Skin epidermis (tissue), 12 donors: ENCODE measurements around the gene FDPS.

Experiments
- H3K27ac ChIP-seq, 21 experiments: fragments of 200-600 bp; sonication (generic) in 11 of 21; one replicate each; pipeline ENCODE4 v1.5.0; 2020; ENCODE audit warnings: mild to moderate bottlenecking in 3 of 21, inconsistent platforms in 2 of 21, moderate library complexity in 2 of 21
- H3K4me3 ChIP-seq, 7 experiments: fragments of 200-600 bp; sonication (generic) in 2 of 7; one replicate each; pipeline ENCODE4 v1.5.0; 2020; ENCODE audit warnings: inconsistent platforms in 2 of 7, mild to moderate bottlenecking in 2 of 7, moderate library complexity in 1 of 7

FDPS gene

GRCh38 chr1:155308493-155309422 is at the start of gene FDPS:
Gene FDPS, plus strand, starts transcription at chr1:155308866. Its CDS starts 924 bp downstream, at chr1:155309790.
- peak within 1 kb of the TSS; percentile 53 to 86 (median 73) for H3K4me3 ChIP-seq

GRCh38 chr1:155260276-155260675 is 48.4 kb upstream of the FDPS start:
- H3K4me3 ChIP-seq, result no peak overlapping the region
- H3K27ac ChIP-seq, result peak overlapping the region in 1 of 21 experiments; percentile 42

More at GRCh38 chr1:155308493-155309422, at the start of gene FDPS:
- H3K27ac ChIP-seq, result peak within 1 kb of the TSS; percentile 35 to 95 (median 91)

DNA sequence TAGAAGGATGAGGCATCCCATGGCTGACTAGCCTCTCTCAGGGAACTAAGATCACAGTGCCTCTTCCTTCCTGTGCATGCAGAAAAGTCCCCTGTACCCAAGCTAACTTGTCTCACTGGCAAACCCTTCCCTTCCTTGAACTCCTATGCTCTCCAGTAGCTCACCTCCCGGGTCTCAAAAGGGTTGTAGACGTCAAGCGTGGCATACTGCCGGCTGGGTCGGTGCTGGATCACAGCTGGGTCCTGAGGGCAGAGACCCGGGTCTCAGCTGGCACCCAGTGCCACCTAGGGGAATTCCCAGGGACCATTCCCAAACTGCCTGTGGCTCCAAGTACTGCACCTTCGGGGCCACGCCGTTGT is 47.2 kb upstream of the FDPS start:
- Histone ChIP-seq H3K27ac (peak overlapping the region in 20 of 21 experiments; percentile 76 to 94 (median 86)), H3K4me3 (peak overlapping the region; percentile 73 to 94 (median 79))

GRCh38 chr1:155261852-155262673 is 46.6 kb upstream of the FDPS start, which contains the start of gene SCAMP3:
Gene SCAMP3, minus strand, starts transcription at chr1:155262360. Its CDS starts 209 bp downstream, at chr1:155262151.
- Histone ChIP-seq H3K4me3 (peak within 1 kb of the TSS; percentile 73 to 94 (median 79)), H3K27ac (peak within 1 kb of the TSS in 20 of 21 experiments; percentile 76 to 94 (median 86))

- H3K4me3 ChIP-seq, result no peak overlapping the region
- peak overlapping the region in 11 of 21 experiments; percentile 76 to 94 (median 88) for H3K27ac ChIP-seq
These were observed 45.6 kb upstream of the FDPS start for GRCh38 chr1:155263067-155263466.

DNA sequence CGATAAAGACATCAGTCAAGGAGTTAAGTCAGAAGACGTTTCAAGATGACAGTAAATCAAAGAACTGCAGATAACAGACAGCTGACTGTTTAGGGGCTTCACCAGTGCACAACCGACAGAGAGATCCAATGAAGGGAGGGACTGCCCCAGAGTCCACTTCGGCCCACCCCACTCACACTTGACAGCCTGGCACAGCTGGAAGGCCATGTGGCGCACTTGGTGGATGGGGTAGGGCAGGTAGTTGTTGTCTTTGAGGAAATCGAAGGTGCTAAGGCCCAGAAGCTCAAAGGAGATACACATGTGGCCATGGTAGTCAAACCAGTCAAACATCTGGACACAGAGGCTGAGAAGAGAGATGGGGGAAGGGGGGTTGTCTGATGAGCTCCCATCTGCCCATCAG is 42.1 kb upstream of the FDPS start:
- H3K27ac ChIP-seq, result no peak overlapping the region

DNA sequence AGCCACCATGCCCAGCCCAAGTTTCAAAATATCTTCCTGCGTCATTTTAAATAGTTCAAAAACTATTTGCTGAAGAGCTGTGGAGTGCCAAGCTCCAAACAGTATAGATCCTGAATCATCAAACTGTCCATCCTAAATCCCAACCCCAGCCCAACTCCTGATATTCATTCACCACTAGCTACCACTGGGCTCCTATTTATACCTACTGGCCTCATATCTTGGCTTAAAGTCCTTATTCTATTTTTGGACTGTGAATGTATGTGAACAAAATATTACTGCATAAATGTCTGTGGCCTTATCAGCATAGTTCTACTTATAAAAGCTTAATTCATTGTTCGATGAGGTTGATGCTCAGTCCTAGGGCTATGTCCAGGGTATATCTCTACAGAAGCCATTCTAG is 41.3 kb upstream of the FDPS start:
- no peak overlapping the region for H3K4me3 ChIP-seq
- H3K27ac ChIP-seq, result no peak overlapping the region

More for the DNA sequence above, 42.1 kb upstream of the FDPS start:
- no peak overlapping the region for H3K4me3 ChIP-seq

DNA sequence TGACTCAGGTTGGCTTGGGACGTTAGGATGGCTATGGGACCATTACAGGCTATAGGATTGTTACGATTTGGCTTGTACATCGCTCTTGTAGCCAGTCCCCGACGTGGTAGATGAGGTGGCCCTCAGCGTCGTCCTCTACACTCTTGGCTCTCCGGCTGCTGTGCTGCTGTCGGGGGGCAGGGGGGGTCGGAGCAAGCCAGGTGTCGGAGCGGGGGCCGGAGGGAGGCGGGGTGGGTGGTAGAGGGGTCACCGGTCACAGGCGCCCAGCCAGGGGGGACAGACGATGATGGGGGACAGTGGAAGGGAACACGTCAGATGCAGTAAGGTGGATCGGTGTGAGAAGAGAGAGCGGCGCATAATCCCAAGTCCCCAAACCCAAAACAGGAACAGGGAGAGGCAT is 40.0 kb upstream of the FDPS start:
- Histone ChIP-seq H3K4me3 (no peak overlapping the region), H3K27ac (no peak overlapping the region)

- Histone ChIP-seq H3K4me3 (no peak overlapping the region), H3K27ac (no peak overlapping the region)
These were observed 39.3 kb upstream of the FDPS start for GRCh38 chr1:155269381-155269780.

- Histone ChIP-seq H3K4me3 (peak overlapping the region; percentile 60 to 95 (median 79)), H3K27ac (peak overlapping the region; percentile 92 to 99 (median 97))
These were observed 36.0 kb upstream of the FDPS start for GRCh38 chr1:155272466-155273342.

GRCh38 chr1:155273343-155274245 is 35.1 kb upstream of the FDPS start, which contains the start of gene CLK2:
Gene CLK2, minus strand, starts transcription at chr1:155273504. Its CDS starts 2,527 bp downstream, at chr1:155270977.
- H3K4me3 ChIP-seq, result peak within 1 kb of the TSS; percentile 60 to 95 (median 79)
- H3K27ac ChIP-seq, result peak within 1 kb of the TSS; percentile 92 to 99 (median 97)

DNA sequence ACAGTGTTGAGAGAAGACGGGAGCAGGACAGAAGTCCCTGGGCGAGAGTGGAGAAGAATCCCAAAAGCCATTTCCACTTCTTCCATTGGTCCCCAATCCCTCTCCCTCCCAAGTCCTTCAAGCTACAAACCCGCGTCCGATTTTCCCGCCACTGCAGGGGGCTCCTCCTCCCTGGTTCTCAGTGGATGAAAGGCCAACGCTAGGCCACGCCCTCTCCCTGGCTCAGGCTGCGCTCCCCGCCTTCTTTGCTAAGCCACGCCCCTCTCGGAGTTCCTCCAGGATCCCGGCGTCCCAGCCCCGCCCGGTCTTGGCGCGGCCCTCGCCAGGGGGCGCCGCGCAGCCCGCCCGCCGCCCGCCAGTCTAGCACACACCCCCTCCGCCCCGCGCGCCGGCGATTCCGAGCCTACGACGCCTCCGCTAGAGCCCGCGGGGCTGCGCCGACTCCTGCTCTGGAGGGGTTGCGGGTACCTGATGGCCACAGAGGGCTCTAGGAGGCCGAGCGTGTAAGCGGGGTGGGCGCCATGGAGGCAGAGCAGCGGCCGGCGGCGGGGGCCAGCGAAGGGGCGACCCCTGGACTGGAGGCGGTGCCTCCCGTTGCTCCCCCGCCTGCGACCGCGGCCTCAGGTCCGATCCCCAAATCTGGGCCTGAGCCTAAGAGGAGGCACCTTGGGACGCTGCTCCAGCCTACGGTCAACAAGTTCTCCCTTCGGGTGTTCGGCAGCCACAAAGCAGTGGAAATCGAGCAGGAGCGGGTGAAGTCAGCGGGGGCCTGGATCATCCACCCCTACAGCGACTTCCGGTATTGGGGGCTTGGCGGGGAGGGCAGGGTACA is 31.4 kb upstream of the FDPS start, which contains the start of gene HCN3:
Gene HCN3, plus strand, starts transcription at position 394 of the 832 bp plus-strand sequence. Its CDS starts 128 bp downstream, at position 522.
- Histone ChIP-seq H3K27ac (peak within 1 kb of the TSS in 18 of 21 experiments; percentile 5 to 83 (median 66)), H3K4me3 (peak within 1 kb of the TSS; percentile 52 to 82 (median 71))

GRCh38 chr1:155277902-155278688 is 30.6 kb upstream of the FDPS start:
- H3K4me3 ChIP-seq, result peak overlapping the region; percentile 52 to 82 (median 71)
- H3K27ac ChIP-seq, result peak overlapping the region in 17 of 21 experiments; percentile 5 to 83 (median 67)

GRCh38 chr1:155278689-155279160 is 29.9 kb upstream of the FDPS start:
- Histone ChIP-seq H3K27ac (no peak overlapping the region), H3K4me3 (peak overlapping the region in 1 of 7 experiments; percentile 75)

GRCh38 chr1:155279268-155279667 is 29.4 kb upstream of the FDPS start:
- Histone ChIP-seq H3K27ac (no peak overlapping the region), H3K4me3 (no peak overlapping the region)

DNA sequence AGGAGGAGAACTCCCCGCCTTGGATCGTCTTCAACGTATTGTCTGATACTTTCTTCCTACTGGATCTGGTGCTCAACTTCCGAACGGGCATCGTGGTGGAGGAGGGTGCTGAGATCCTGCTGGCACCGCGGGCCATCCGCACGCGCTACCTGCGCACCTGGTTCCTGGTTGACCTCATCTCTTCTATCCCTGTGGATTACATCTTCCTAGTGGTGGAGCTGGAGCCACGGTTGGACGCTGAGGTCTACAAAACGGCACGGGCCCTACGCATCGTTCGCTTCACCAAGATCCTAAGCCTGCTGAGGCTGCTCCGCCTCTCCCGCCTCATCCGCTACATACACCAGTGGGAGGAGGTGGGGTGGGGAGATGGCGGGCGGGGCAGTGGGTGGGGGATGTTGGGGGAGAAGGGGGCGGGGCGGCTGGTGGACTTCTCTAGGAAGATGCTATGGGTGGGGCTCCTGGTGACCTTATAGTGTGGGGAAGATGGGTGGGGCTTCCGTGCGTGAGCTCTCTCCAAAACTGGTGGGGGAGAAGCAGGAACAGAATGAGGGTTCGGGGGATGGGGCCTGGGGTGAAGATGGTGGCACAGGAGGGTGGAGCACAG is 26.1 kb upstream of the FDPS start:
- Histone ChIP-seq H3K4me3 (no peak overlapping the region), H3K27ac (no peak overlapping the region)
